HG03025 (cell line): ENCODE results near the gene GPX6.
"Not testable (repeated sequence)": the region's sequence is repeated elsewhere in the genome, so short reads cannot be mapped to it uniquely, and the experiment has no call there.

Source experiments
- ATAC-seq: cut with Tn5 transposase; IDR thresholded peaks from one replicate; pipeline ENCODE4 v1.9.1; 2021; ENCODE audit warnings: mild to moderate bottlenecking, moderate library complexity; ENCODE audit not compliant: unreplicated experiment, low FRiP score

Gene GPX6

GRCh38 chr6:28525496-28526039 lies 10.0 kb upstream of the GPX6 start, which contains the start of gene GPX5:
Gene GPX5, plus strand, starts transcription at chr6:28525881. Its CDS starts 133 bp downstream, at chr6:28526014.
- no peak for ATAC-seq

- ATAC-seq = no peak
Observed at GRCh38 chr6:28523241-28523622, 7.6 kb upstream of the GPX6 start.

GRCh38 chr6:28522594-28523240 lies 7.1 kb upstream of the GPX6 start:
- no peak for ATAC-seq

GRCh38 chr6:28517964-28518363 lies 2.4 kb upstream of the GPX6 start:
- ATAC-seq = no peak

GRCh38 chr6:28512387-28512786 lies 3.2 kb downstream of the GPX6 start:
- ATAC-seq = not testable (repeated sequence)

GRCh38 chr6:28511628-28512300 lies 3.8 kb downstream of the GPX6 start:
- ATAC-seq = no peak

GRCh38 chr6:28506807-28507475 lies 8.7 kb downstream of the GPX6 start:
- no peak for ATAC-seq

- no peak for ATAC-seq
Observed at GRCh38 chr6:28505733-28506132, 9.9 kb downstream of the GPX6 start.

GRCh38 chr6:28502709-28503305 lies 12.8 kb downstream of the GPX6 start:
- ATAC-seq = not testable (repeated sequence)

- ATAC-seq = not testable (repeated sequence)
Observed at GRCh38 chr6:28502136-28502535, 13.5 kb downstream of the GPX6 start.

- ATAC-seq = no peak
Observed at GRCh38 chr6:28501259-28501658, 14.3 kb downstream of the GPX6 start.

GRCh38 chr6:28497893-28498292 lies 17.7 kb downstream of the GPX6 start:
- no peak for ATAC-seq

- ATAC-seq = no peak
Observed at GRCh38 chr6:28497306-28497705, 18.3 kb downstream of the GPX6 start.

- ATAC-seq = no peak
Observed at GRCh38 chr6:28496099-28496779, 19.4 kb downstream of the GPX6 start.

- no peak for ATAC-seq
Observed at GRCh38 chr6:28491984-28492317, 23.6 kb downstream of the GPX6 start.

GRCh38 chr6:28490205-28490890 lies 25.2 kb downstream of the GPX6 start:
- ATAC-seq = no peak

GRCh38 chr6:28489366-28490204 lies 26.0 kb downstream of the GPX6 start:
- ATAC-seq = peak; percentile 56

- ATAC-seq = no peak
Observed at GRCh38 chr6:28488916-28489365, 26.7 kb downstream of the GPX6 start.
